GM19324 (cell line): Measurements from ENCODE around the gene MKRN2.
"Not testable (repeated sequence)": the region's sequence is repeated elsewhere in the genome, so short reads cannot be mapped to it uniquely, and the experiment has no call there.

ENCODE experiments used
- ATAC-seq: cut with Tn5 transposase; IDR thresholded peaks from one replicate; pipeline ENCODE4 v1.9.1; 2021; ENCODE audit warnings: mild to moderate bottlenecking, moderate library complexity; ENCODE audit not compliant: unreplicated experiment, low FRiP score

Gene MKRN2

GRCh38 chr3:12624964-12625363 is 68.1 kb downstream of the MKRN2 start:
- ATAC-seq = not testable (repeated sequence)

GRCh38 chr3:12627370-12627769 is 70.5 kb downstream of the MKRN2 start:
- no peak for ATAC-seq

GRCh38 chr3:12628813-12629212 is 71.9 kb downstream of the MKRN2 start:
- ATAC-seq = no peak

GRCh38 chr3:12629560-12629959 is 72.7 kb downstream of the MKRN2 start:
- ATAC-seq = no peak

- ATAC-seq = no peak
Observed at GRCh38 chr3:12630292-12630691, 73.4 kb downstream of the MKRN2 start.

DNA sequence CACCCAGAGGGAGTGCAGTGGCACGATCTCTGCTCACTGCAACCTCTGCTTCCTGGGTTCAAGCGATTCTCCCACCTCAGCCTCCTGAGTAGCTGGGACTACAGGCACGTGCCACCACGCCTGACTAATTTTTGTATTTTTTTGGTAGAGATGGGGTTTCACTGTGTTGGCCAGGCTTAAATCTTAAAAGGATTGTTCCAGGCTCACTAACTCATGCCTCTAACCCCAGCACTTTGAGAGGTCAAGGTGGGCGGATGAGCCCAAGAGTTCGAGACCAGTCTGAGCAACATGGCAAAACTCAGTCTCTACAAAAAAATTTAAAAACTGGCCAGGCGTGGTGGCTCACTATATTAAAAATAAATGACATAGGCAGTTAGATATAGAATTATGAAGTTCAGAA is 74.0 kb downstream of the MKRN2 start:
- not testable (repeated sequence) for ATAC-seq

- ATAC-seq = no peak
Observed at GRCh38 chr3:12632523-12632922, 75.6 kb downstream of the MKRN2 start.

GRCh38 chr3:12633108-12633507 is 76.2 kb downstream of the MKRN2 start:
- no peak for ATAC-seq
